HG03558 (cell line): ENCODE data around the gene MTARC2.
A peak's percentile ranks its signal among the peaks of the same experiment; 100 is the strongest.
"Not testable (repeated sequence)": the region's sequence is repeated elsewhere in the genome, so short reads cannot be mapped to it uniquely, and the experiment has no call there.

Experiments
- ATAC-seq: cut with Tn5 transposase; IDR thresholded peaks from one replicate; pipeline ENCODE4 v1.9.1; 2021; ENCODE audit warnings: moderate number of reproducible peaks; ENCODE audit not compliant: unreplicated experiment; ENCODE audit errors: extremely low read depth

Gene MTARC2

DNA sequence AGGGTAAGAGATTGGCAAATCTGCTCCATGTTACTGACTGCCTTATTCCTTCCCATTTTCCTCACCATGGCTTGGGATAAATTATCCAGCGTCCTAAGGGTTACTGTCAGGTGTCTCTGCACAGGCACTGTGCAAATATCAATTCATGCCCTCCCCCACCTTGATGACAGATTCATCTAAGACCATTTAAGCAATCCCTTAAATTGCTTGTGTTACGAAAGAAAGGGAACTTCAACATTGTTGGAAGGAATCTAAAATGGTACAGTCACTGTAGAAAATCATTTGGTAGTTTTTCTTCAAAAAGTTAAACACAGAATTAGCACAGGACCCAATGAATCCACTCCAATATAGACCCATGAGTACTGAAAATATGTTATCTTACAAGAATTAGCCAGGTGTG is 17.6 kb upstream of the MTARC2 start:
- no peak for ATAC-seq

GRCh38 chr1:220732137-220732536 is 16.0 kb upstream of the MTARC2 start:
- no peak for ATAC-seq

- ATAC-seq: no peak
These were observed 15.5 kb upstream of the MTARC2 start for GRCh38 chr1:220732621-220733020.

DNA sequence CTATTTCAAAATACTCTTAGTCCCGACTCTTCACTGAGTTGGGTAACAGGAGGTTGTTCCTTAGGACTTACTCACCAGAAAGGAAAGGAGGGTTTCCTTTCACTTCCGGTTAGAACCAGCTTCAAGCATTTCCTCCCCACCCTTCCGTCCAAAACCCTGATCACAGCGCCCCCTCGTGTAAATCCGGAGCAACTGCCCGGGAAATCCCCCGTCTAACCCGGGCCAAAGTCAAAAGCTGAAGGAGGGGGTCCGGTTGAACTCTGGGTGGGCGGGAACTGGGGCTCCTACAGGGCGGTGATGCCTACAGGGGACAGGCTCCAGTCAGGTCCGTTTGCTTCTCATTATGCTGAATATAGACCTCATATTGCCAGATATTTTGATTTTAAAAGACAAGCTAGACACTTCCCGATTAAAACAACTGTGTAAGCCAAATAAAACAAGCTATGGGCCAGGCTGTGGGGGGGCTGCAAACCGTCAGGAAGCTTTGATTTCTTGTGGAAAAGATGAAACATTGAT is 15.0 kb upstream of the MTARC2 start:
- ATAC-seq: peak; percentile 81

GRCh38 chr1:220734571-220735326 is 13.4 kb upstream of the MTARC2 start:
- ATAC-seq: no peak

GRCh38 chr1:220736283-220736682 is 11.8 kb upstream of the MTARC2 start:
- not testable (repeated sequence) for ATAC-seq

DNA sequence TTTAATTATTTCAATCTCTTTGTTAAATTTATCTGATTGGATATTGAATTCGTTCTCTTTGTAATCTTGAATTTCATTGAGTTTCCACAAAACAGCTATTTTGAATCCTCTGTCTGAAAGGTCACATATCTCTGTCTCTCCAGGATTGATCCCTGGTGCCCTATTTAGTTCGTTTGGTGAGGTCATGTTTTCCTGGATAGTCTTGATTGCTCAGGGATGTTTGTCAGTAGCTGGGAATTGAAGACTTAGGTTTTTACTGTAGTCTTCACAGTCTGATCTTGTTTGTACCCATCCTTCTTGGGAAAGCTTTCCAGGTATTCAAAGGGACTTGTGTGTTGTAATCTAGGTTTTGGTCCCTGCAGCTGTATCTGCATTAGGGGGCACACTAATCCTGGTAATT is 6.8 kb upstream of the MTARC2 start:
- no peak for ATAC-seq

GRCh38 chr1:220741825-220742224 is 6.3 kb upstream of the MTARC2 start:
- ATAC-seq: no peak

GRCh38 chr1:220742520-220742919 is 5.6 kb upstream of the MTARC2 start:
- no peak for ATAC-seq

DNA sequence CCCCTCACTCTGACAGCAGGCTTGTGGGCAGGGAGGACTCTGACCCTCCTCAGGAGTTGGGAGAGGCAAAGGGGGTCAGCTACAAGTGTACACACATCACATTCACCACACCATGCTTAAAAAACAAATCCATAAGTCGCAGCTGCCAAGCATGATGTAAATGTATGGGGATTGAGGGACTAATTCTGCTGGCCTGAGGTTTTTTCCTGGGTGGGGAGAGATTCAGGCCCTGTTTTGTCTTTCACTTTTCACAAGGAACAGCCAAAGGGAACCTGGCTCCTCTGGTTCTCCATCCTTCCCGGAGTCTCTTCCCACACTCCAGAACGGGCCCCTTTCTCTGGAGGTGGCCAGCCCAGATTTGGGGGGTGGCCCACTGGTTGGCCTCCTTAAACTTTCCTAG is 1.3 kb upstream of the MTARC2 start:
- ATAC-seq: no peak

GRCh38 chr1:220747437-220748088 is 559 bp upstream of the MTARC2 start:
- ATAC-seq: no peak

- no peak for ATAC-seq
These were observed 814 bp downstream of the MTARC2 start for GRCh38 chr1:220748936-220749335.

DNA sequence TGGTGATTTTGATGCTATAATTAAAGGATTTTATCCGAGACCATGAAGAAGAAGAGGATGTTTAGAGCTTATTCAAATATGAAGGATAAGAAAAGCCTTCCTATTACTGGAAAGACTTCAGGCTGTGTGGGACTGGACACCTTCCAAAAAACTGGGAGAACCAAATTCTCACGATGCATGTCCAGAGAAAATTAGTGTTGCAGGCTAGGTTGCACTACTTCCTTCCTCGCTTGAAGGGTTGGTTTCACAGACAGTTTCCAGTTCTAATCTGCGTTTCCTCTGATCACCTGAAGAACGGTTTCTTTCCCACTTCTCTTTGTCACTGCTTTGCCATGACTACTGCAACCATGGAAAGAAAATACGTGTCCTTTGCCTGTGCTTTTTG is 2.0 kb downstream of the MTARC2 start:
- no peak for ATAC-seq

GRCh38 chr1:220751111-220751510 is 3.0 kb downstream of the MTARC2 start:
- no peak for ATAC-seq

- no peak for ATAC-seq
These were observed 6.2 kb downstream of the MTARC2 start for GRCh38 chr1:220754212-220754917.

- no peak for ATAC-seq
These were observed 6.8 kb downstream of the MTARC2 start for GRCh38 chr1:220754918-220755295.

DNA sequence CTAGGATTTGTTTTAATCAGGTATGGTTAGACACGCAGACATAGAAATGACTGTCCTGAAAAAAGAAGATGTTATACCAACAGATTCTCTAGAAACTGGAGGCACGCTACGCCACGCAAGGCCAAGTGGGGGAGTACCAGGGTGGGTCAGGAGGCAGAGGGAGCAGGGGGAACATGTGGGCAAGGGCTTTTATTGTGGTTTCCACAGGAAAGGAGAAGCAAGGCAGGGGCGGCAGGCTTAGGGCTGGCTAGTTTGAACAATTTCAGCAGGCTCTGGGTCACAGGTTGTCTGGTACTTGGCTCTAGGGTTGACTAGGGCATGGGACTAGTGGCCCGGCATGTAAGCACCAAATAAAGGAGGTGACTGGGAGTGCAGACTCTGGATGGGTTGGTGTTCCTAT is 7.2 kb downstream of the MTARC2 start:
- ATAC-seq: no peak

- ATAC-seq: no peak
These were observed 9.3 kb downstream of the MTARC2 start for GRCh38 chr1:220757441-220757840.

DNA sequence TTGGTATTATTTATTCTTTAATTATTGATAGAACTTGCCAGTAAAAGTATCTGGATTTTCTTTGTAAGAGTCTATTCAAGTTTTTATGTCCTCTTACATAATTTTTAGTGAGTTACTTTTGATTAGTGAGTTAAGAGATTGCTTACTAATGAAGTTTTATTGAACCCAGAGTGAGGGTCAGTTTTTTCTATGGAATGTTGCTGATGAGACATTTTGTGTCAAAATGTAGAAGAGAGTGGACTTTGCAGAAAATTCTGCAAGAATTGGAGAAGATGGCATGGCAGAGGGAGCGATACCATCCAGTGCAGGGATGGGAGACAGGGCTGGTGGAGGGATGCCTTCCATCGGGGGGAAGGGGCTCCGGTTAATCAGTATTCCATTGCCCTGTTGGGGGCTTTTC is 11.0 kb downstream of the MTARC2 start:
- no peak for ATAC-seq

- no peak for ATAC-seq
These were observed 13.7 kb downstream of the MTARC2 start for GRCh38 chr1:220761688-220762427.

- no peak for ATAC-seq
These were observed 16.6 kb downstream of the MTARC2 start for GRCh38 chr1:220764757-220765156.
